NCI-H2029 treated with DMSO at 0.1 percent for 48 hours (cell line): ENCODE results near the gene AXIN1.

ENCODE experiments used
- DNase-seq: peaks from one replicate; lab custom pipeline; 2025; lab: John Stamatoyannopoulos, UW

AXIN1 gene

DNA sequence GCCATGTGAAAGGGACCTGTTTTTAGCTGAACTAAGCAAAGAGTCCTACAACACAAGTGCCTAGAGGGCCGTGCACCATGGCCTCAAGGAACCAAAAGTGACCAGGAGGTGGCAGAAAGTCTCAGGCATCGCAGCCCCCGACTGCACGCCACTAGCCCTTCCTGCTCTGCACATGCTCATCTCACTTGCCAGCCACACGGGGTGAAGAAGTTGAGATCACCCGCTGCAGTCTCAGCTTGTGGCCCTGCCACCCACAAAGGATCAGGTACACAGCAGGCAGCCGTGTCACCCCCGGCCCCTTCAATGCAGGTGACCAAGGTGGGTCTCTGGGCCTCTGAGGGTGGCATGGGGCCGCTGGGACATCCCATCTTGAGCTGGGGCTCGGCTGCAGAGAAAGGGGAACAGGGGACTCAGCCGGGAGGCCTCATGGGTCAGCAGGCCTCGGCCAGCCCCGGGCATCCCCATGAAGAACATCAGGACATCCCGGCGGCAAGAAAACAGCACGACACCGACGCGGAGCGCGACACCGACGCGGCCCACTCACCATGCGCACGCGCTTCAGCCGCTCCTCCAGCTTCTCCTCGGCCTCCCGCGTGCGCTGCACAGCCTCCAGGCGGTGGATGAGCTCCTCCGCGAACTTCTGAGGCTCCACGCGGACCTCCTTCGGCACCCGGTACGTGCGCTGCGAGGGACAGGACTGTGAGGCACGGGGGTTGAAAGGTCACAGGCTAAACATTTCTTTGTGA lies 48.6 kb downstream of the AXIN1 start:
- no peak for DNase-seq

DNA sequence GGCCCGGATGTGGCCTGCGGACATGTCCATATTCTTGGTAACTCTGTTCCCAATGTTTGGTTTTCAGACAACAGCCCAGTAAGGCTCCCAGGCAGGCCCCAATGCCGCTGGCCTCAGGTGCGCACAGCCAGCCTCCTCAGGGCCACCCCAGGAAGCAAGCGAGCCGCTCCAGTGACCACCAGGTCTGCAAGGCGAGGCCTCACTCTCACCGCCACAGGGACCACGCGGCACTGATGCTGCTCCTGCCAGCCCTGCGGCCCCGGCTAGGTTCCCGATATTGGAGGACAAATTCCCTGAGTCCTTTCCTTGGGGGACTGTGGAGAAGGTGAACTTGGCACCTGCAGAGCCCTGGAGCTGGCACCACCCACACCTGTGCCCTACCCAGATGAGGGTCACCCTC lies 50.6 kb downstream of the AXIN1 start:
- DNase-seq = no peak

DNA sequence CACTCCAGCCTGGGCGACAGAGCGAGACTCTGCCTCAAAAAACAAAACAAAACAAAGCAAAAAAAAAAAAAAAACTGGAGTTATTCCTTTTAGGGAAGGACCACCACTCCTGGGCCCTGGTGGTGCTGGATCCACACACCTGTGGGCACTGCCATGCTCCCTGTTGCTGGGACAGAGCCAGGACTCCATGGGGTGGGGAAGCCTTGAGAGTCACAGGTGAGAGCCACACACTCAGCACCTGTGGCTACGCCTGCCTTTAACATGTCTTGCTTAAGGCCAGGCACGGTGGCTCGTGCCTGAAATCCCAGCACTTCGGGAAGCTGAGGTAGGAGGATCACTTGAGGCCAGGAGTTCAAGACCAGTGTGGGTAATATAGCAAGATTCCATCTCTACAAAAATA lies 51.3 kb downstream of the AXIN1 start:
- no peak for DNase-seq

DNA sequence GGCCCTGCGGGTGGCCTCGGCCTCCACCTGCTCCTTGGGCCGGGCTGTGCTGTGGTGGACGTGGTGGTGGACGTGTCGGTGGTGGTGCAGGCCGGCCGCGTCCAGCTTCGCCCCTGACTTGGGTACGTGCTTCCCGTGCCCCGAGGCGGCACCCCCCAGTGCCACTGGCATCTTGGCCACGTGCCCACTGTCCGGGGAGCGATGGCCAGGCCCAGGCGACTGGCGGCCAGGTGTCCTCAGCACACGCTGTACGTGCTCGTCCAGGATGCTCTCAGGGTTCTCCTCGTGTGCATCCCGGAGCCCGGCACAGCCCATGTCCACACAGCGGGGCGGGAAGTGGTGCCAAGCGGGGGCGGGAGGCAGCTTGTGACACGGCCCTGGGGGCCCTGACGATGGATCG lies 54.7 kb downstream of the AXIN1 start:
- no peak for DNase-seq

DNA sequence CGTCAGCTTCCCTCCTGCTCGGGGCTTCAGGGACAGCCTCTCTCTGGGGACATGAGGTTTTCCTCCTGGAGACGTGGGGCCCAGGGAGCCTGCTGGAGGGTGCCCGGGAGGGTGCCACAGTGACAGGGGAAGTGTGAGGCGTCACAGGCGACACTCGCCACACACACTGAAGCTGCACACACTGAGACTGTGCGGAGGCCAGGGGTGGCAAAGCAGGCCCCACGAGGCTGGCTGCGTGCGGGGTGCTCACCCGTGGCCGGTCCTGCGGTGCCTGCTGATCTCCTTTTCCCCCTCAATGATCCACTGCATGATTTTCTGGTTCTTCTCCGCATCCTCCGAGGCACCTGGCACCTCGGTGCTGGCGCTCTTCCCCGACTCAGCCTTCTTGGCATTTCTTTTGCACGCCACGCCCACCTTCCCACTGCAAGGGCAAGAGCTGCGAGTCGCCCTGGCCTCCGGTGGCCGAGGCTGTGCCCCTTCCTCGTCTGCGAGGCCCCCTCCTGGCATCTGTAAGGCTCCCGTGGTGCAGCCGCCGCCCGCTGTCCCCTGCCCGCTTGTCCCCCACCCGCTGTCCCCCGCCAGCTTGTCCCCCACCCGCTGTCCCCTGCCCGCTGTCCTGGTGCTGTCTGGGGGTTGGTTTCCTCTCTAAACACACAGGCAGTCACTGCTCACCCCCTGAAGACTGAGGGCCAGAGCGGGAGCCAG lies 55.6 kb downstream of the AXIN1 start:
- no peak for DNase-seq

DNA sequence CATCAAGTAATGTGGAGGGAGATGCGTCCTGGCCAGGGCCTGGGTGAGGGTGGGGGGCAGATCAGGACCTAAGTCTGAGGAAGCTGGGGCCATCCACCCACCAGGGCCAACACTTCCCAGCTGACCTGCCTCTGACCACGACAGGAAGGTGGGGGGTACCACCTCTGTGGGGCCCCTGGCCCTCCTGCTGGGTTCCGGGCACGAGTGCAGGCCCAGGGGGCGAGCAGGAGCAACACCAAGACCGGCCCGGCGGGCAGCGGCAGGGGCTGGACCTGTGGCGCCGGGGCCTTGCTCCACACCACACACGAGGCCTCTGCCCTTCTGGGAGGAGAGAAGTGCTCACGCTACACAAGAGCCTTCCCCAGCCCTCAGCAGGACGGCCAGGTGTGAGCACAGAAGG lies 56.2 kb downstream of the AXIN1 start:
- no peak for DNase-seq

DNA sequence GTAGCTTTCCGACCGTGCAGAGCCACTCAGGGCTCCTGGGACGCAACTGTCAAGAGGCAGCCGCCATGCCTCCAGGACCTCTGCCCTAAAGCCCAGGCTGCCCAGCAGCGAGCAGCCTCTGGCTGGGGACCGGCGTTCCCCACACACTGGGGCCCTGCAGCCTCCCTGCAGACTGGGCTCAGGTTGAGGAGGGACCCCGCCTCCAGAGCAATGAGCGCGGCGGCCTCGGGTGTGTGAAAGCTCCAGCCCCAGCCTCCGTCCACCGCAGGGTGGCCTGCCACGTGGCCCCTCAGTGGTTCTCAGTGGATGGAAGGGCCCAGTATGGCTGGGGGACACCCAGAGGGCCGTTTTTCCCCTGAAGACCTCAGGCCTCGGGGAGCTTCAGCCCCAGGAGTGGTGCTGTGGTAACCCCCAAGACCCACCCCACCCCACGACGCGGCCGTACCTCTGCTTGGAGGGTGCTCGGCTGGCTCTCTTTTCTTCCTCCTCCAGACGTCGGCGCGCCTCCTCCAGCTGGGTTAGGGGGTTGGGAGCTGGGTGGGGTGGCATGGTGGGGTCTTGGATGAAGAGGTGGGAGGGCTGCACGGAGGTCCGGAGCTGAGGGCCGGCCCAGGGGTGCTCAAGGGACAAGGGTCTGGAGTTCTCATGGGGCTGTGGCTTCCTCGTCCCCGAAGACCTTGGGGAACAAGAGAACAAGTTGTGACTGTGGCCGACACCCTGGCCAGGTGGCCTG lies 59.3 kb downstream of the AXIN1 start:
- DNase-seq = no peak

DNA sequence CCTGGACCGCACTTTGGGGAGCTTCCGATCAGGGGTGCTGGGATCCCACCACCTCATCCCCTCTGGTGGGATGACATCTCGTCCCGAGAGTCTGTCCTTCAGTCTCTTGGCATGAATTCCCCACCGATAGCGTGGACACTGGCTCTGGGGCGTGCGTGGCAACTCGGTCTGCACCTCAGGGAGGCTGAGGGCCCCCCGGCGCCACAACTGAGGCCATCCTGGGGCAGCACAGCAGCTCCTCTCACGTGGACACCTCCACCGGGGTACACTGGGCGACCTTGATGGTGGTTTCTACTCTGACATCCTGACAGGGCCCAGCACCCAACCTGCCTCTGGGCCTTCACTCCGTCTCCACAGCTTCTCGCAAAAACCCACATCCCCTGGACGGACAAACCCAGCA lies 61.0 kb downstream of the AXIN1 start:
- DNase-seq = no peak

DNA sequence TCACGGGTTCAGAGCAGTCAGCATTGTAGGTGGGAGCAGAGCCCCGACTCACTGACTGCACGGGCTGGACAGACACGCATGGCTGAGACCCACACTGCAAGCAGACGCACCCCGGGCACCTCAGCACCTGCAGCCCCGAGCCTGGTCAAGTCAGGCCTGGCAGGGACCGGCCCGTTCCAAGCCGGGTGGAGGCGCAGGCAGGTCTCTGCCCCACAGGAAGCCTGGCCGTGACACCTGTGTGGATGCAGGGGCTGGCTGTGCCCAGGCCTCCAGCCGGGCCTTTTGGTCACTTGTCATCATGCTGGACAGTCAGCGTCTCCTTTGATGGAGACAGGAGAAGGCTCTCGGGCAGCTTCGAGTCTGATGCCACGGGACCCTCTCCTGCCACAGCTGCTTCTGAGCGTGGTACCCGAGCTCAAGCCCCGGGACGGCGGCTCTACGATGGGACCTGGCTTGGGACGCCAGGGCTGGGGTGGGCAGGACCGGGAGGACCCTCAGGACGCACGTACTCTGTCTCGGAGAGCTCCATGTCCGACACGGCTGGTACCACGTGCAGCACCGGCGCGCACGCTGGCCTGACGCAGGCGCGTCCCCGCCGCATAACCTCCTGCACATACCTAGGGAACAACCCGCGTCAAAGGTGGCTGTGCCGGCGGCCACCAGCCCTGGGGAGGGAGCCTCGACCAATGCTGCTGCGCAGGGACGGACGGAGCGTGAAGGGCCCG lies 61.7 kb downstream of the AXIN1 start:
- no peak for DNase-seq

DNA sequence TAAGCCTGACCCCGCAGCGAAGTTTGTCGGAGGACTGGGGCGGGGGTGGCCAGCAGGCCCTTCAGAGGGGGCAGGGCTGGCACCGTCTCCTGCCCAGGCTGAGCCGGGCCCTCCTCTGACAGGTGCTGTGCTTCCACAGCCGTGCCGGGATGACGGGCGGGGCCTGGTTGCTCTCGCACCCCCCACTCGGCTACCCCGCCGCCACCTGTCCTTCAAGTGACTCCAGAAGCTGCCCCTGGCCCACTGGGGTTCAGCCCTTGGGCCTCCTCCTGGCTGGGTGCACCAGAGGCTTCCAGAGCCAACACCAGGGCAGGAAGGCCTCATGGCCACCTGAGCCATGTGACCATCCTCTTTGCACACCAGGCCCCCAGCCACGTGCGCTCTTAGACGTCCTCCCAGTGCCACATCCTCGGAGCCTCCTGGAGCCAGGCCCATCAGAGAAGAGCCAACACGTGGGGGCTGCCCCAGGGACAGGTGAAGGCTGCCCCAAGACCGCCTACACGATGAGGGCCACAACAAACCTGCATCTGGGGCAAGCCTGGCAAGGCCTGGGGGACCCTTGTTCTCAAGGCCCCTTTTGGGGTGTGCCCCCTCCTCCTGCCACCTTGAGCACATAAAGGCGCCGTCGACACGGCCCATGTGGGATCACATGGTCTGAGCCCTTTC lies 62.4 kb downstream of the AXIN1 start:
- DNase-seq = no peak

DNA sequence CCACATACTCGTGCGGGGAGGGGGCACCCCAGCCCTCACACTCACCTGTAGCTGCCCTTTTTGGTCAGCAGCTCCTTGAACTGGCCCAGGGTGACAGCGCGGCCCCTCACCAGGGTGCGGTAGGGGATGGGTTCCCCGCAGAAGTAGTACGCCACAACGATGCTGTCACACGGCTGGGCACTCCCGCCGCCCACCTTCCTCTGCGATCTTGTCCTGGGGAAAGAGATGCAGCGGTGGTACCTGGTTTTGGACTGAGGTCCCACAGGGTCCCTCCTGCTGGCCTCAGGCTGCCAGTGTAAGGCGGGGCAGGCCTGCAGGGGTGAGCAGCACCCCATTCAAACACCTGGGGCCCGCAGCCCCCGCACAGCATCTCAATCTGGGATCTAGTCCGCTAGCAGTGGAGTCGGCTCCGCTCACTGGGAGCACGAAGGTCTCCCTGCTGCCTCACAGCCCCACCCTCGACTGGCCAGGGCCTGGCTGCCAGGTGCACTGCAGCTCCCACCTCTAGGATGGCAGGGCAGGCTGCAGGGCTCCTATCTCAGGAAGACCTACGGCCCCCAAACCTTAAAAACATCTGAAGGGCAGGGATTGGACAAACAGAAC lies 63.0 kb downstream of the AXIN1 start:
- no peak for DNase-seq

DNA sequence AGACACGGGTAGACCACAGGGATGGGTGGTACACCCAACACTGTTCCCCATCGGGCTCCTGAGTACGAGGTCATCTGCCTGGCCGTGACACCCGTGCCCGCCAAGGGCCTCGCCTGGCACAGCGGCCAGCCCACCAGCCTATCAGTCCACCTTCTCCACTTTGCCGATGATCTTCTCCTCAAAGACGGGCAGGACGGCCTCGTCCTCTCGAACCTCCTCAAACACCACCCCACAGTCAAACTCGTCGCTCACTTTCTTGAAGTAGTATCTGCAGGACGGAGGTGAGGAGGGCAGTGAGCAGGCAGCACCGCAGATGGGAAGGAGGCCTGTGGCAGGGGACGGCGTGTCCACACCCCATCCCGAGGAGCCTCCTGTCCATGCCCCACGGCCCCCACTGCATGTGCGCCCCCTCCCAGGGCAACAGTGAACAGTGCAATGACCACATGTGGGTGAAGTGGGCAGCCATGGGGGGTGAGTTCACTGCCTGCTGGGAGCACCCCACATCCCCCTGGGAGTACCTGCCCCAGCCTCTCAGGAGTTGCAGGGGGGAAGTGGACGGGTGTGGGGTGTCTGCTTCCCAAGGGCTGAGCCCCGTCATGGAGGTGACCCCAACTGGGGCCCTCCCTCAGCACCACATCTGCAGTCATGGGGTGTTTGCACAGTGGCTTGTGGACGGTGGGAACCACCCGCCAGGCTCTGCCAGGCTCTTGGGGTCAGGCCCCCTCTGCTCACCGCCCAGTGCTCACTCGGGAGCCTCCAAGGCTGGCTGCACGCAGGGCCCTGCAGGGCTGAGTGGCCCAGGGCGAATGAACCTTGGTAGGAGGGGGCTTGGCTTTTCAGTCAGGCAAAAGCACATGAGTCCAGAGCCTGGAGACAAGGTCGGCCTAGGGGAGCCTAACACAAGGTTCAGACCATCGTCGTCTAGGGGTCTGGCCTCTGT lies 64.3 kb downstream of the AXIN1 start:
- DNase-seq = no peak

DNA sequence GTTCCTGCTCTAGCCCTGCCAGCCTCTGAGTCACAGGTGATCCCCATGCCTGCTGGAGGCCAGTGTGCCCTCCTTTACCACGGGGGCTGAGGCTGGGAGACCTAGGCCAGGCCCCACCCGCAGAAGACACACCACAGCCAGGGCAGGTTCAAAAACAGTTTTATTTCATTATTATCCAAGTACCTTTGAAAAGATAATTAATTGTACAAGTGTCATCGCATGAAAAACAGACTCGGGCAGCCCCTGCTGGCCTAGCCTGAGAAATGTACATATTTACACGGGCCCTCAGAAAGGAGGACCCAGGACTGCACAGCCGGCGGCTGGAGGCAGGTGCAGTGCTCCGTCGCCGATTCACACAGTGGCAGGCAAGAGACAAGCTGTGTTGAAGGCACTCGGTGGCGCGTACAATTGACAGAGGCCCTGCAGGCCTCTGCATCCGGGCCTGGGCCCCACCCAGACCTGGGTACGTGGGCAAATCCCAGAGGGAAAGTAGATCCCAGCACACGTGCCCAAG lies 65.2 kb downstream of the AXIN1 start:
- no peak for DNase-seq

DNA sequence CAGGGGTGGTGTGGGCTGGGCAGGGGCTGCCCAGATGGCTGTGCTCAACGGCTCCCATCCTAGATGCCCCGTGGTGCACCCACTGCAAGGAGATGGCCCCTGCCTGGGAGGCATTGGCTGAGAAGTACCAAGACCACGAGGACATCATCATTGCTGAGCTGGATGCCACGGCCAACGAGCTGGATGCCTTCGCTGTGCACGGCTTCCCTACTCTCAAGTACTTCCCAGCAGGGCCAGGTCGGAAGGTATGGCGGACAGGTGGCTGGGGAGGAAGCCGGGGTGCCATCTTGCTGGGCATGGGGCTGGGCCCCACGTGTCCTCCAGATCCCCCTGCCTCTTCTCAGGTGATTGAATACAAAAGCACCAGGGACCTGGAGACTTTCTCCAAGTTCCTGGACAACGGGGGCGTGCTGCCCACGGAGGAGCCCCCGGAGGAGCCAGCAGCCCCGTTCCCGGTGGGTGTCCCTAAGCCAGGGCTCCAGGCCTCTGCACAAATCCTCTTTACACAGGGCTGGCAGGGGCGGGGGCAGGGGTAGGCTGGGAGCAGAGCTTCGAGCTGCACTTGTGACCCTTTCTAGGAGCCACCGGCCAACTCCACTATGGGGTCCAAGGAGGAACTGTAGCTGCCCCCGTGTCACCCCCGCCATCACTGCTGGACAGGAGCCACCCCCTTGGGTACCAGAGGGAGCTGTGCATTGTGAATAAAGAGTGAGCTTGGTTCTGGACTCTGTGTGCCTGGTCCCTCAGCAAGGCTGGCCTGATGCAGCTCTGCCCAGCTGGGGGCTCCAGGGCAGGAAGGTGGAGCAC lies 65.8 kb downstream of the AXIN1 start:
- no peak for DNase-seq

DNA sequence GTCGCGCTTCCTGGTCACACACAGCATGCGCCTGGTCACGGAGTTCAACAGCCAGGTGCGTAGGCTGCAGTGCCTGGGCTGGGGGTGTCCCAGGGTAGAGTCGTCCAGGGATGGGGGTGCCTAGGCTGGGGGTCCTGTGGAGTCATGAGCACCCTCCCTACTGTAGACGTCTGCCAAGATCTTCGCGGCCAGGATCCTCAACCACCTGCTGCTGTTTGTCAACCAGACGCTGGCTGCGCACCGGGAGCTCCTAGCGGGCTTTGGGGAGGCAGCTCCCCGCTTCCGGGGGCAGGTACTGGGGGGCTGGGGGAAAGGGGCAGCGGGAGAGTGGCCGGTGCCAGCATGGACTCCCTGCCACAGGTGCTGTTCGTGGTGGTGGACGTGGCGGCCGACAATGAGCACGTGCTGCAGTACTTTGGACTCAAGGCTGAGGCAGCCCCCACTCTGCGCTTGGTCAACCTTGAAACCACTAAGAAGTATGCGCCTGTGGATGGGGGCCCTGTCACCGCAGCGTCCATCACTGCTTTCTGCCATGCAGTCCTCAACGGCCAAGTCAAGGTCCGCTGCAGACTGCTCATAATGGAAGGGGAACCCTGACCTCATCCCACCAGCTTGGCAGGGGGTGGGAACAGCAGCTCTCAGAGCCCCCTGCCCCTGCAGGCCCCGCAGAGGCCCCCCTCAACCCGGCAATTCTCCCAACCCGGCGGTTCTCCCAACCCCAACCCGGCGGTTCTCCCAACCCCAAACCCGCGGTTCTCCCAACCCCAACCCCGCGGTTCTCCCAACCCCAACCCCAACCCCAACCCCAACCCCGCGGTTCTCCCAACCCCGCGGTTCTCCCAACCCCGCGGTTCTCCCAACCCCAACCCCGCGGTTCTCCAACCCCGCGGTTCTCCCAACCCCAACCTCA lies 67.1 kb downstream of the AXIN1 start:
- DNase-seq = no peak

DNA sequence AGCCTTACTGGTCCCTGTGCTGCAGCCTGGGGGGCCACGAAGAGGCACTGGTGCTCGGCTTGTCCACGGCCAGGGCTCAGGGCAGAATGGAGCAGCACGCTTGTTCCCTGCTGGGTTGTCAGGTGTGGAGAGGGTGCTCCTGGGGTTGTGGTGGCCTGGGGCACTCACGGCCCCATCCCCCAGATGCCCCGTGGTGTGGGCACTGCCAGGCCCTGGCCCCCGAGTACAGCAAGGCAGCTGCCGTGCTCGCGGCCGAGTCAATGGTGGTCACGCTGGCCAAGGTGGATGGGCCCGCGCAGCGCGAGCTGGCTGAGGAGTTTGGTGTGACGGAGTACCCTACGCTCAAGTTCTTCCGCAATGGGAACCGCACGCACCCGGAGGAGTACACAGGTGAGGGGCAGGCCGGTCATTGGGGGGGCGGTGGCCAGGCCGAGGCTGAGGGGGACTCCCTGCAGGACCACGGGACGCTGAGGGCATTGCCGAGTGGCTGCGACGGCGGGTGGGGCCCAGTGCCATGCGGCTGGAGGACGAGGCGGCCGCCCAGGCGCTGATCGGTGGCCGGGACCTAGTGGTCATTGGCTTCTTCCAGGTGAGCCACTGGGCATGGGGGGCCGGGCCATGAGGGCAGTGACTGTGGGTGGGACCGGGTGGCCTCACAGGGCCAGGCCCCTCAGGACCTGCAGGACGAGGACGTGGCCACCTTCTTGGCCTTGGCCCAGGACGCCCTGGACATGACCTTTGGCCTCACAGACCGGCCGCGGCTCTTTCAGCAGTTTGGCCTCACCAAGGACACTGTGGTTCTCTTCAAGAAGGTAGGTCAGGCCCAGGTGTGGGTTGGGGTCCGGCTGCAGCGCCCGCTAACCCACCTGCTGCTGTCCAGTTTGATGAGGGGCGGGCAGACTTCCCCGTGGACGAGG lies 68.1 kb downstream of the AXIN1 start:
- no peak for DNase-seq
